GM23338 (cell line): ENCODE data around the gene ZNRF2. TPM values are rescaled to one million over a fixed set of nuclear protein-coding genes. Genes with fewer than 3 reads are reported as not detected.

Experiments used
- ATAC-seq: fragments of 200-7000 bp; cut with Tn5 transposase; 3 replicates; pipeline ENCODE4 v1.9.1; 2020
- DNase-seq: peaks from one replicate; pipeline ENCODE4 v3.0.0-alpha.2; 2015; ENCODE audit warnings: low spot score
- H2AFZ ChIP-seq: fragments of 200-600 bp; sonication (generic); 2 replicates; pipeline ENCODE4 v1.8.0; 2016; ENCODE audit warnings: antibody characterized with exemption, mild to moderate bottlenecking, moderate library complexity
- H3F3A ChIP-seq: fragments of 200-600 bp; sonication (generic); replicated peaks from 2 replicates; pipeline ENCODE4 v1.8.0; 2017; ENCODE audit warnings: antibody characterized with exemption, mixed run types, low read depth
- H3K27ac ChIP-seq: fragments of 200-600 bp; sonication (generic); 2 replicates; pipeline ENCODE4 v1.6.1; 2016; ENCODE audit warnings: low read depth
- H3K27me3 ChIP-seq: fragments of 200-600 bp; sonication (generic); 2 replicates; pipeline ENCODE4 v1.8.0; 2016; ENCODE audit warnings: mild to moderate bottlenecking, mixed run types, moderate library complexity; ENCODE audit not compliant: insufficient read depth
- H3K36me3 ChIP-seq: fragments of 200-600 bp; sonication (generic); 2 replicates; pipeline ENCODE4 v1.8.0; 2016; ENCODE audit warnings: mild to moderate bottlenecking; ENCODE audit not compliant: insufficient read depth
- H3K4me1 ChIP-seq: fragments of 200-600 bp; sonication (generic); 2 replicates; pipeline ENCODE4 v1.8.0; 2016; ENCODE audit warnings: mild to moderate bottlenecking, moderate library complexity; ENCODE audit not compliant: insufficient read depth
- H3K4me2 ChIP-seq: fragments of 200-600 bp; sonication (generic); 2 replicates; pipeline ENCODE4 v1.7.1; 2017; ENCODE audit warnings: mixed run types
- H3K4me3 ChIP-seq: fragments of 200-600 bp; sonication (generic); 2 replicates; pipeline ENCODE4 v1.6.1; 2016; ENCODE audit warnings: mixed run types
- H3K79me2 ChIP-seq: fragments of 200-600 bp; sonication (generic); replicated peaks from 2 replicates; pipeline ENCODE4 v1.8.0; 2017; ENCODE audit warnings: mild to moderate bottlenecking; ENCODE audit not compliant: insufficient read depth
- H3K9me2 ChIP-seq: fragments of 200-600 bp; sonication (generic); 2 replicates; pipeline ENCODE4 v1.8.0; 2017; ENCODE audit not compliant: insufficient read depth
- H4K20me1 ChIP-seq: fragments of 200-600 bp; sonication (generic); replicated peaks from 2 replicates; pipeline ENCODE4 v1.8.0; 2017; ENCODE audit warnings: mild to moderate bottlenecking; ENCODE audit not compliant: insufficient read depth
- H3K27ac Mint-ChIP-seq: 2 replicates; pipeline ENCODE4 v1.8.0; 2020; ENCODE audit warnings: inconsistent platforms, mild to moderate bottlenecking, moderate library complexity, mixed read lengths
- H3K27me3 Mint-ChIP-seq: 3 replicates; pipeline ENCODE4 v1.8.0; 2022; ENCODE audit warnings: low read depth, mild to moderate bottlenecking, moderate library complexity, mixed read lengths, inconsistent platforms; ENCODE audit not compliant: insufficient read depth, poor library complexity
- H3K36me3 Mint-ChIP-seq: 3 replicates; pipeline ENCODE4 v1.8.0; 2021; ENCODE audit warnings: low read depth, mild to moderate bottlenecking, inconsistent platforms, moderate library complexity, mixed read lengths
- H3K4me1 Mint-ChIP-seq: 3 replicates; pipeline ENCODE4 v1.8.0; 2020; ENCODE audit warnings: mild to moderate bottlenecking, inconsistent platforms, mixed read lengths
- H3K4me3 Mint-ChIP-seq: 3 replicates; pipeline ENCODE4 v1.8.0; 2021; ENCODE audit warnings: moderate library complexity, mild to moderate bottlenecking, inconsistent platforms, mixed read lengths
- H3K9me3 Mint-ChIP-seq: 3 replicates; pipeline ENCODE4 v1.8.0; 2020; ENCODE audit warnings: moderate library complexity, mild to moderate bottlenecking, inconsistent platforms, mixed read lengths
- CREB1 ChIP-seq: fragments of 250-450 bp; sonication (Bioruptor Pico); IDR thresholded peaks from 2 replicates; pipeline ENCODE4 v1.5.0; 2020; ENCODE audit warnings: low read depth, mild to moderate bottlenecking, moderate library complexity
- CTCF ChIP-seq, 2 experiments: fragments of 200-600 bp in 1 of 2; sonication (generic) in 1 of 2; conservative IDR thresholded peaks; 2 replicates each; pipeline versions ENCODE4 v1.5.1 to v1.6.1; 2016 to 2017; ENCODE audit warnings: antibody characterized with exemption in 2 of 2, low read depth in 2 of 2, mild to moderate bottlenecking in 2 of 2, moderate library complexity in 1 of 2
- ETS1 ChIP-seq: IDR thresholded peaks from 2 replicates; pipeline ENCODE4 v1.6.1; 2016; ENCODE audit warnings: antibody characterized with exemption
- EZH2 ChIP-seq: fragments of 200-600 bp; sonication (generic); IDR thresholded peaks from one replicate; pipeline ENCODE4 v1.8.0; 2017; ENCODE audit warnings: antibody characterized with exemption, mild to moderate bottlenecking, low read depth; ENCODE audit not compliant: unreplicated experiment
- EZH2phosphoT487 ChIP-seq: fragments of 200-600 bp; sonication (generic); IDR thresholded peaks from one replicate; pipeline ENCODE4 v1.8.1; 2018; ENCODE audit warnings: antibody characterized with exemption; ENCODE audit not compliant: unreplicated experiment
- JUNB ChIP-seq: IDR thresholded peaks from one replicate; pipeline ENCODE4 v1.6.1; 2016; ENCODE audit warnings: antibody characterized with exemption; ENCODE audit not compliant: unreplicated experiment
- NANOG ChIP-seq: IDR thresholded peaks from 2 replicates; pipeline ENCODE4 v1.6.1; 2016; ENCODE audit warnings: antibody characterized with exemption, borderline replicate concordance
- POLR2AphosphoS5 ChIP-seq: IDR thresholded peaks from 2 replicates; pipeline ENCODE4 v1.6.1; 2016; ENCODE audit warnings: antibody characterized with exemption, low read depth
- STAT1 ChIP-seq: IDR thresholded peaks from one replicate; pipeline ENCODE4 v1.6.1; 2016; ENCODE audit warnings: antibody characterized with exemption; ENCODE audit not compliant: unreplicated experiment
- ZNF114 ChIP-seq: fragments of 250-450 bp; sonication (Bioruptor Pico); IDR thresholded peaks from 2 replicates; pipeline ENCODE4 v1.5.0; 2020; ENCODE audit warnings: mild to moderate bottlenecking, moderate library complexity
- ZNF331 ChIP-seq: fragments of 250-450 bp; sonication (Bioruptor Pico); IDR thresholded peaks from 2 replicates; pipeline ENCODE4 v1.5.0; 2020; ENCODE audit warnings: low read depth, mild to moderate bottlenecking, moderate library complexity
- polyA plus RNA-seq: library from polyadenylated mRNA; unstranded; fragments of >200 nt; fragmentation: Nextera tagmentation; extraction: Ambion mirVana; gene quantifications from 2 replicates; pipeline ENCODE4 v1.2.1, GENCODE V29; 2016
- total RNA-seq: library from RNA; depleted of rRNA; stranded (reverse); fragments of >200 nt; shearing (Covaris generic); gene quantifications from 2 replicates; pipeline ENCODE4 v1.2.3, GENCODE V29; 2014

Gene ZNRF2
- total and polyA plus RNA-seq, 2 experiments from 2014 or later = 6.0 to 34.7 TPM

DNA sequence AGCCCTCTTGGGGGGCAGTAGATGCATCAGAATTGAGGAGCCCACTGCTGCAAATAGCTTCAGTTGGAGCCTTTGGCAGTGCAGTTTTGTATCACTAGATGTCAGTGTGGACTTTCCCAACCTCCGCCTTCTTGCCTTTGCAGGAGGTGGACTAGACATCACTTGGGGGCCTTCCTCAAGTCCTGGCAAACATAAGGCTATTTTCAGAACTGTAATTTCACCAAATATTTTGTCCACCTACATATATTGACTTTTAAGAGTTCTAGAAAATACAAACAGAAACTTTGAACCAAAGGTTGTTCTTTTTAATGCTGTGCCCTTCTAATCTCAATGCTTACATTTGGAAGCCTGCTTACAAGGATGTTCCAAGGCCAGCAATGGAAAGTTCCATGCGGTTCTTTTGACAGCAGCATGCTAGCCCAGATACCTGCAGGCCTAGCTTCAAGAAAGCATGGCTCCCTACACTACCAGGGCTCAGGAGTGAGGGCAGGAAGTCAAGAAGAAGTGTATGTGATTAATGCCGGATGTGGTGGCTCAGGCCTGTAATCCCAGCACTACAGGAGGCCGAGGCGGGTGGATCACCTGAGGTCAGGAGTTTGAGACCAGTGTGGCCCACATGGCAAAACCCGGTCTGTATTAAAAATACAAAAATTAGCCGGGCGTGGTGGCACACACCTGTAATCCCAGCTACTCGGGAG, 8.0 kb upstream of the ZNRF2 start:
- Histone ChIP-seq H3K4me2 (no peak overlapping the region), H3K36me3 (no peaks in the 10 kb centered on the region), H3K27ac (no peak overlapping the region), H3K79me2 (no peaks in the 10 kb centered on the region), H3K4me1 (peaks cover under 1% of the 10 kb centered on the region), H3K27me3 (no peaks in the 10 kb centered on the region), H3K9me2 (no peaks in the 10 kb centered on the region), H3K4me3 (no peak overlapping the region), H3F3A (no peaks in the 10 kb centered on the region), H4K20me1 (no peaks in the 10 kb centered on the region), H2AFZ (no peak overlapping the region)
- no peak overlapping the region for H3K4me3 Mint-ChIP-seq
- H3K9me3 Mint-ChIP-seq = no peaks in the 10 kb centered on the region
- H3K27me3 Mint-ChIP-seq = peaks cover 3% of the 10 kb centered on the region
- H3K27ac Mint-ChIP-seq = no peak overlapping the region; the same call in 1 of the 2 replicates
- peak; percentile 96 for ATAC-seq
- peaks cover 9% of the 10 kb centered on the region for H3K4me1 Mint-ChIP-seq
- DNase-seq = peak; percentile 83
- TF ChIP-seq CTCF (conservative IDR thresholded peaks at IDR 0.05; ENCODE audit: low read depth in 2 of 2) = peak; percentile 84 to 93
- no peak for TF ChIP-seq EZH2phosphoT487
- H3K36me3 Mint-ChIP-seq = no peaks in the 10 kb centered on the region

DNA sequence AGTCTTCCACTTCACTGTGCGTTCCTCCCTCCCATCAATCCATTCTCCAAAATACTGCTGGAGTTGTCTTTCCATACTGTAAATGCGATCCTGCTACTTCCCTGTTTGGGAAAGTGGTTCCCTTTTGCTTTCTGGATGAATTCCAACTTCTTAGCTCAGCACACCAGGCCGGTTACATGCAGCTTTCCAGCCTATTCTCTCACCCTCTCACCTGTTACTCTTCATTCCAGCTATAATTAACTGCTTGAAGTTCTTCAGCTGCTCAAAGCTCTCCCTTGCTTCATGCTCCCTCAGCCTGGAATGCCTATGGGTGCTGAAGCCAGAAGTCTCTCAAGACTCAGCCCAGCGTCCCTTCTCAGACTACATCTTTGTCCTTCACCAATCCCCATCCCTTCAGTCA, 6.0 kb upstream of the ZNRF2 start:
- Histone ChIP-seq H3K4me1 (peaks cover 7% of the 10 kb centered on the region), H3K27ac (no peak overlapping the region), H3K4me3 (no peak overlapping the region), H3K4me2 (no peak overlapping the region), H3K79me2 (no peaks in the 10 kb centered on the region), H2AFZ (no peak overlapping the region), H3K9me2 (no peaks in the 10 kb centered on the region), H3F3A (no peaks in the 10 kb centered on the region), H3K27me3 (no peaks in the 10 kb centered on the region), H3K36me3 (no peaks in the 10 kb centered on the region), H4K20me1 (no peaks in the 10 kb centered on the region)
- Mint-ChIP-seq H3K36me3 (no peaks in the 10 kb centered on the region; the same call in 2 of the 3 replicates), H3K4me1 (peaks cover 15% of the 10 kb centered on the region), H3K27me3 (peaks cover 3% of the 10 kb centered on the region), H3K4me3 (no peak overlapping the region), H3K9me3 (no peaks in the 10 kb centered on the region), H3K27ac (no peak overlapping the region)
- DNase-seq (no peak), ATAC-seq (no peak)
- TF ChIP-seq CREB1 (CRISPR knock-in tag) (no peak), EZH2 (no peak)

DNA sequence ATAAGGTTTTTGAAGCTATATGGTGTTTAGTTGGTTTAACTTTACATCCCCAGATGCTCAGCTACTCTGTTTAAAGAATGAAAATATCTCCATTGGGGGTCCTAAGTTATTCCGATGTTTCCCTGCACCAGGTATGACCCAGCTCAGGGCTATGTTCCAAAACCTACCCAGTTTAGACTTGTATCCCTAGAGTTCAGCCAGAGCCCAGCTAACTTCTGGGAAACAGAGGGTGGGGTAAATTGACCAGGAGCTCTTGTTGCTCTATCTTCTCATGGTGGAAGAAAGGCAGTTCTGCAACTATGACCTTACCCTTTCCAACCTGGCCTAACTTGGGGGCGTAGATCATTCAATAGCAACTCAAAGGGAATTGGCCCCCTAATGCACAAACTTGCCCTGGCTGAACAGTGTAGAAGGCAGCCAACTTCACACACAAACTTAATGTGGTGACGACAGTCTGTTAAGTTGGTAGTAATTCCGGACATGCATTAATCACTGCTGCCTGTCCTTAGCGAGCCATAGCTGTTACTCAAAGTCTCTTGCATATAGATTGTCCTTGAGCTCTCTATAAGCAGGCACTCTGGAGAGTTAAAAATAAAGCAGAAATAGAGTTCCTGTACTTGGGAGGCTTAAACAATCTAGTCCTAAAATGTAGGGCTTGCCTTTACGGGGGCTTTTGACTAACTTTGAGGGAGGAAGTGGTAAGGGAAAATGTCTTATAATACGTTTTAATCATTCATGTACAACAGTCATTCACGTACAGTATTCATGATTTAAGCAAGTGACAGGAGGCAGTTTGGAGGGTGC, 5.3 kb upstream of the ZNRF2 start:
- Mint-ChIP-seq H3K27ac (no peak overlapping the region), H3K9me3 (no peaks in the 10 kb centered on the region), H3K36me3 (no peaks in the 10 kb centered on the region; the same call in 2 of the 3 replicates), H3K4me1 (peaks cover 18% of the 10 kb centered on the region), H3K27me3 (peaks cover 3% of the 10 kb centered on the region), H3K4me3 (no peak overlapping the region)
- Histone ChIP-seq H4K20me1 (no peaks in the 10 kb centered on the region), H3K9me2 (no peaks in the 10 kb centered on the region), H3K4me3 (no peak overlapping the region), H2AFZ (no peak overlapping the region), H3K27me3 (no peaks in the 10 kb centered on the region), H3F3A (no peaks in the 10 kb centered on the region; the same call in 1 of the 2 replicates), H3K4me2 (no peak overlapping the region), H3K36me3 (no peaks in the 10 kb centered on the region), H3K4me1 (peaks cover 7% of the 10 kb centered on the region), H3K27ac (no peak overlapping the region), H3K79me2 (no peaks in the 10 kb centered on the region)
- ATAC-seq (no peak), DNase-seq (no peak)
- TF ChIP-seq NANOG = no peak
- TF ChIP-seq JUNB = no peak
- no peak for TF ChIP-seq CTCF (conservative IDR thresholded peaks at IDR 0.05; ENCODE audit: low read depth in 2 of 2)
- no peak for TF ChIP-seq CREB1 (CRISPR knock-in tag)
- no peak for TF ChIP-seq POLR2AphosphoS5
- TF ChIP-seq EZH2 = no peak
- no peak for TF ChIP-seq ZNF114 (CRISPR knock-in tag)
- TF ChIP-seq STAT1 = no peak
- no peak for TF ChIP-seq ZNF331
- no peak for TF ChIP-seq EZH2phosphoT487
- TF ChIP-seq ETS1 = no peak
